HL-60/S4 treated with phorbol 12-myristate 13-acetate at 8.2 ng/mL for 4 days and 3 days (cell line): ENCODE measurements around the gene ATP10A.
"Not testable (repeated sequence)": the region's sequence is repeated elsewhere in the genome, so short reads cannot be mapped to it uniquely, and the experiment has no call there.

ENCODE experiments used
- in situ Hi-C: fragments of 300-500 bp; cut with MboI; formaldehyde crosslinking; loops from 2 replicates; pipeline ENCODE4 v1.15.0; 2022; ENCODE audit warnings: low sequenced_read_pairs

Gene ATP10A

GRCh38 chr15:25859838-25860645, 3.1 kb downstream of the ATP10A start:
- in situ Hi-C loops, result no loop called here

DNA sequence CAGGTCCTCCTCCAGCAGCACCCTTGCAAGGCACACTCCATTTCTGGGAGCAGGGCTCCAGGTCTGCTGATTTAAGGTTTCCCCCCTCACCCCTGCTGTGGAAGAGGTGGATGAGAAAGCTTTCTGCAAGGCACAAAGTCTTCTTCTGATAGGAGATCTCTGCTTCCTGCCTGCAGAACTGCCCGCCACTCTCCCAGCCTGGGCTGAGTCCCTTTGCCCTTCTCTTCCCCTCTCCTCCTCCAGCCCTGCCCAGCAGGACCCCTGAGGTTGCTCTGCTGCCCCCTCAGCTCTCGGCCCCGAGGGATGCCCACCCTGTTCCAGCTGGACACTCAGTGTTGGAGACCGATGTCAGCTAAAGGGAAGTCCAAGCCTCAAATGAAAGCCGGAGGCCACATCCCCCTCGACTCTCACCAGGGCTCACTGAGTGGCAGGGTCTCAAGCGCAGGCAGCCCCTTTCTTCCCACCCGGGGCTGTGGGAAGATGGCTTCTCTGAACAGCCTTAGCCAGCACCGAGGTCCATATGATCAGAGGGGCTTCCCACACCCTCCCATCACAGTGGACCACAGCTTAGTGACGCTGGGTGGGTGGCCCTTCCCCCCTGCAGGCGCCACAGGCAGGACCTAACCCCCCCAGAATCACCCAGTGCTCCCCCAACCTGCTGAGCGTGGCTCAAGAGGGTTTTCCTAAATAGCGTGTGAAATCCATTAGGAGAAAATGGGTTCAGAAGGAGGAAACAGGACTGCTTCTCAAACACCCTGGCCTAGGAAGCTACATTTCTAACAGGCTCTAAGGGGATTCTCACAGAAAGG, 4.0 kb downstream of the ATP10A start:
- in situ Hi-C loops, result no loop called here

DNA sequence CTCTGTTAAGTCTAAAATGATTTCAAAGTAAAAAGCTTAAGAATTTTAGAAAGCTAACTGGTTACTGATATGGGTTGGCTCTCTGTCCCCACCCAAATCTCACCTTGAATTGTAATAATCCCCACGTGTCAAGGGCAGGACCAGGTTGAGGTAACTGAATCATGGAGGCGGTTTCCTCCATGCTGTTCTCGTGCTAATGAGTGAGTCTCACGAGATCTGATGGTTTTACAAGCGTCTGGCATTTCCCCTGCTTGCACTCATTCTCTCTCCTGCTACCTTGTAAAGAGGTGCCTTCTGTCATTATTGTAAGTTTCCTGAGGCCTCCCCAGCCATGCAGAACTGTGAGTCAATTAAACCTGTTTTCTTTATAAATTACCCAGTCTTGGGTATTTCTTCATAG, 7.1 kb downstream of the ATP10A start:
- in situ Hi-C loops, result not testable (repeated sequence)

GRCh38 chr15:25852661-25853524, 10.2 kb downstream of the ATP10A start:
- in situ Hi-C loops, result no loop called here

DNA sequence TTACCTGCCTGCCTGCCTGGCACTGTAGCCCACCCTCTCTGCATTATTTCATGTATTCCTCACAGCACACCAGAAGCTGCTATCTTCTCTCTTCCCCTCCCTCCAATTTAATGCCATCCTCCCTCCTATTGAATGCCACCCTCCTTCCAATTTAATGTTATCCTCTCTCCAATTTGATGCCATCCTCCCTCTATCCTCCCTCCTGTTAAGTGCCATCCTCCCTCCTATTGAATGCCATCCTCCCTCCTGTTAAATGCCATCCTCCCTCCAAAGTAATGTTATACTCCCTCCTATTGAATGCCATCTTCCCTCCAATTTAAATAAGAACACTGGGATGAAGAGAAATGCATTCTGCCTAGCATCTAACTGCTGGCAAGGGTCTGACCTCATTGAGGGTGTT, 11.1 kb downstream of the ATP10A start:
- in situ Hi-C loops, result no loop called here

GRCh38 chr15:25850154-25851111, 12.7 kb downstream of the ATP10A start:
- in situ Hi-C loops, result no loop called here

DNA sequence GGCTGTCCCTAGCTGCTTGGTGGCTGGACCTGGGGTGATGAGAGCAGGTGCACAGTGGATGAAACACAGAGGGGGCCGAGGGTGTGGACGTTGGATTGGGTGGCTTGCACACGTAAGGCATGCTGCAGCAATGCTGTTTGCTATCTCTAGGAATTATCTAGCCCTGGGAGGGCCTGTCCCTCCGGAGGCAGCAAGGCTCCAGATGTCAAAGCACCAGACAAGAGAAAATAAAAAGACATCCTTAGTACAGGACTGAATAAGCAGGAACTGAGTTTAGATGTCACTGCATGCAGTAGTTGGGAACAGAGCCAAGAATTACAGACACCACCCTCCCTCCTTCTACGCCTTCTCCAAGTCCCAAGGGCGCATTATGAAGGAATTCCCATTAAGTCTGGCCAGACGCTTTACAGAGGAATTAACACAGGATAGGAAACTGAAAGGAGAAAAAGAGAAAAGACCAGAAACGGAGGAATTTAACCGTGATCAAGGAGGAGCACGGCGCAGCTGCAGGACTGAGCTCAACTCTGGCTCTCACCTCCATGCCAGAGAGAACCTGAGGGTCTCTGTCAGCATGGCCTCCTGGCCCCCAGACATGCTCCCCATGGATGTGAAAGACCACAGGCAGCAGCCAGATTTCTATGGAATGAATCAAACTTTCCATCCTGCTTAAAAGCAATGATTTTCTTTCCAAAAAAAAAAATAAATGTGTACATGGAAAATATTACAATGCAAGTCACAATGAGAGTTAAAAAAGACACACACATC, 13.8 kb downstream of the ATP10A start:
- in situ Hi-C loops, result no loop called here

GRCh38 chr15:25848784-25849156, 14.4 kb downstream of the ATP10A start:
- in situ Hi-C loops, result no loop called here

GRCh38 chr15:25848325-25848724, 14.8 kb downstream of the ATP10A start:
- in situ Hi-C loops, result no loop called here

DNA sequence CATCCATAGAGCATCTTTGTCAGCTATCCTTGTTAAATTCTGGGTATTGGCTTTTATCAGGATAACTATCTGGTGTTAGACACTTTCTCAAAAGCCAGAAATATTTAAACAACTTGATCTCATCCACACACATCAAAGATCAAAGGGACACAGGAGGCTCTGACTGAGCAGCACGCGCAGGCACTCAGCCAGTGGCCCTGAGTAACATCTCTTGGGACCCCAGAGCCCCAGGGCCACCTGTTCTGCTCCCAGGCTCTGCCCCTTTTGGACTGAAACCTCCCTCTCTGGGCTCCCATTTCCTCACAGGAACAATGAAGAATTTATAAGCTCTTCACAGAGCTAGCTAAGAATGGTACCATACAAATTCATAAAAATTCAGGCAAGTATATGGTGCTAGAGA, 16.1 kb downstream of the ATP10A start:
- in situ Hi-C loops, result no loop called here

DNA sequence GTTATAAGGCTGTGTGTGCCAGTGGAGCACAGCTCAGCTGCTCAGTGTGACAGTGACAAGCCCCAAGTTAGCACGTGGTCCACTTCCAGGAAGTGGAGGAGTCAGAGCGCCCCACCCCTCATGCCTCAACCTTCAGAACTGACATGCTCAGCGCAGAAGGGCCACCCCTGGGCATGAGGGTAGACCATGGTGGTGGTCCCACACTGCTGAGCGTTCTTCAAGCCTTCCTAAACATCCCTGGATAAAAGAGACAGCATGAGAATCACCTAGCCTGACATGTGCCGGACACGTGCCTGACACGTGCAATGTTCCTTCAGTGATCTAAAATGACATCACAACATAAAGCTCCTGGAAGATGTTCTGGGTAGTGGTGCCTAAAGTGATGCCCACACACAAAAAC, 16.8 kb downstream of the ATP10A start:
- in situ Hi-C loops, result no loop called here

- in situ Hi-C loops, result no loop called here
Measured at GRCh38 chr15:25844981-25845680, 18.0 kb downstream of the ATP10A start.

DNA sequence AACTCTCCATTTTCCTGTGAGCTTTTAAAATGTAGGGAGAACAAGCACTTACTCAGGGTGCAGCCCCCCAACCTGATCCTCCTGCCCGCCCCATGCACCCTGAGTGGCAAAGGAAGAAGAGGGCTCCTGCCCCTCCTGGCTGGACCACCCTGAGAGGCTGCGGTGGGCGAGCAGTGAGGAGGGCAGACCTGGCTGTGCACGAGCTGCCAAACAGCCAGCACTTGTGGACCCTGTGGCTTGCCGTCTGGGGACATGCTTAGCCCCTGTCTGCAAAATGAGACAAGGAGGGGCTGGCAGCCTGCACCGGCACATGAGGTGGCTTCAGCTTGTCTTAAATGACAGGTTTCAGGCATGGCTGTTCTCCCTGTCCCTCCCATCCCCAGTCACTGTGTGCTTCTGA, 18.6 kb downstream of the ATP10A start:
- in situ Hi-C loops, result no loop called here

DNA sequence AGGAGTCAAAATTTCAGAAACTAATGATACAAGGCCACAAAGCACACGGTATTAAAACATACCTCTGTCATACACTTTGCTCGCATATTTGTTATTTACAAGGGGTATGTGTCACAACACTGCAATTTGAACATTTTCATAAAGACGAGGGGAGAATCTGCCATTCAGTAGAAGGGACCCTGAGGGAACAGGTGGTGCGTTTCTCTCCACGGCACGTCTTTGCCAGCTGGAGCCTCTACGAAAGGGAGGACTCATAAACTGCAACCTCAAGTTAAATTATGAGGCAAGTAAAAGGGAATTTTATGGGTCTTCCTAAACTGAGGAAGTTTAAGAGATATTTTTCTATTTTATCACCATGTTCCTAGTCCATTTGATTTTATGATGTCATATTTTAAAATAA, 19.1 kb downstream of the ATP10A start:
- in situ Hi-C loops, result no loop called here

- in situ Hi-C loops, result no loop called here
Measured at GRCh38 chr15:25839638-25840156, 23.4 kb downstream of the ATP10A start.

DNA sequence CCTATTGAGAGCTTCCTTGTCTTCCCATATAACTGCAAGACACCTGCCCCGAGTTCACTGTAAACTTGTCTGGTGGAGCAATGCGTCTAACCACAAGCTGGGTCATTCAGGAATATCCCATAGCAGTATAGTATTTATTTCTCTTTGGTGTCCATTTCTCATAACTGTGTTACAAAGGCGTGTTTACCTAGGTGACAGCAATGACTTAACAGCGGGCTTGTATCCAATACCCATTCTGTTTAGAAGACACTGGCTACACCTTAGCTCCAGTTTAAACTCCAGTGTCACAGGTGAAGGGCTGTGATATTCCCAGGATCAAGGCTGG, 24.3 kb downstream of the ATP10A start:
- in situ Hi-C loops, result no loop called here

DNA sequence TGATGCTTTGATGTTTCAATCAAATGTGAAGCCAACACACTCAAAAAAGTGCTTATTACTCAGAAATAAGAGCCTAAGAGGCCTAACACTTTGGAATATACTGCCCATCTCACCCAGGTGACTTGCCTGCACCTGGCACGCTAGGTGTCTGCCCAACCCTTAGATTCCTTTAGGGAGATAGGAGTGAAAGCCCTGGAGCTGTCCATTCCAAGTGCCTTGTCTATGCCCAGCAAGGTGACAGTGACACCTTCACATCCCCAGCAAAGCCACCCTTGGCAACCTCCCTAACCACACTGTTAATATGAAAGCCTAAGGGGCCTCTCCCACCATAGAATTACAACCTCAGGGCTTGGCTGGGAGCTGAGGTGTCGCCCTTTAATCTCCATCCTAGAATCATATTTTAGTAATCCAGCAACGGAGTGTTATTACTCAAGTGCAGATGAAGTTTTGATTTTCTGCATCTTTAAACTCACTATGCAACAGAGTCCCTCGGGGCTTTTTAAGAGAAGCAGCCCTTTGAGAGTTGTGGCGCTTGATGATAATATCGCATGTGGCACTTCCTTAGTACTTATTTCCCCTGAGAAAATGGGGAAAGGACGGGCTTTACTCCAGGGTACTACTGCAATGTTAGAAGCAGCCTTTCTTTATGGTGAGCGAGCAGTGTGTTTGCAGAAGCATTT, 24.8 kb downstream of the ATP10A start:
- in situ Hi-C loops, result no loop called here

DNA sequence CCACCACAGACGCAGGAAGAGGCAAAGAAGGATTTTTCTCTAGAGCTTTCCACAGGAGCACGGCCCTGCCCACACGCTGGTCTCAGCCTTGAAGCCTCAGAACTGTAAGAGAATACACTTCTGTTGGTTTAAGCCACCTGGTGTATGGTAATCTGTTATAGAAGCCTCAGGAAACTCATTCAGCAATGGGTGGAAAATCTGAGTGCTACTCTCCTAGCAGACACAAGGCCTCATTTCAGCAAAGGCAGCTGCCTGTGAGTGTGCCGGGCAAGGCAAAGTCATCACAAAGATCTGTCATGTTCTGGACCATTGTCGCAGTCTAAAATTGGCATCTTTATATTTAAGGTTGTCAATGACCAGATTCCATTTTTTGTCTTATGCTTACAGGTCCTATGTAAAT, 31.0 kb downstream of the ATP10A start:
- in situ Hi-C loops, result no loop called here
